OCI-LY1 (cell line): Measurements from ENCODE around the gene ETV6.

ENCODE experiments used
- H2AFZ ChIP-seq: fragments of 200-600 bp; sonication (generic), shearing (Covaris generic); 2 replicates; pipeline ENCODE4 v1.6.0; 2014; ENCODE audit warnings: antibody characterized with exemption, mild to moderate bottlenecking, low read length
- H3F3A ChIP-seq: fragments of 200-600 bp; sonication (generic), shearing (Covaris generic); 2 replicates; pipeline ENCODE4 v1.6.0; 2014; ENCODE audit warnings: mild to moderate bottlenecking, antibody characterized with exemption, low read length, moderate library complexity; ENCODE audit not compliant: insufficient read depth
- H3K27ac ChIP-seq: fragments of 200-600 bp; sonication (generic); 2 replicates; pipeline ENCODE4 v1.5.1; 2014; ENCODE audit warnings: low read length, mixed run types, mild to moderate bottlenecking, low read depth; ENCODE audit not compliant: poor library complexity, severe bottlenecking
- H3K27me3 ChIP-seq: fragments of 200-600 bp; sonication (generic); 2 replicates; pipeline ENCODE4 v1.6.0; 2014; ENCODE audit warnings: antibody characterized with exemption, mild to moderate bottlenecking, low read length, moderate library complexity; ENCODE audit not compliant: insufficient read depth
- H3K36me3 ChIP-seq: fragments of 200-600 bp; sonication (generic); 2 replicates; pipeline ENCODE4 v1.6.1; 2014; ENCODE audit warnings: mild to moderate bottlenecking, antibody characterized with exemption, low read length, moderate library complexity, mixed read lengths; ENCODE audit not compliant: insufficient read depth
- H3K4me1 ChIP-seq: fragments of 200-600 bp; sonication (generic); 2 replicates; pipeline ENCODE4 v1.5.1; 2014; ENCODE audit warnings: mild to moderate bottlenecking, low read length, moderate library complexity; ENCODE audit not compliant: insufficient read depth, severe bottlenecking
- H3K4me2 ChIP-seq: fragments of 200-600 bp; sonication (generic), shearing (Covaris generic); 2 replicates; pipeline ENCODE4 v1.6.1; 2014; ENCODE audit warnings: low read length
- H3K4me3 ChIP-seq: fragments of 200-600 bp; sonication (generic); 2 replicates; pipeline ENCODE4 v1.5.1; 2014; ENCODE audit warnings: low read length, low read depth, mild to moderate bottlenecking, mixed read lengths; ENCODE audit not compliant: poor library complexity, severe bottlenecking
- H3K79me2 ChIP-seq: fragments of 200-600 bp; shearing (Covaris generic); 2 replicates; pipeline ENCODE4 v1.6.1; 2016; ENCODE audit warnings: mixed run types, low read length, mixed read lengths; ENCODE audit not compliant: insufficient read depth
- H3K9ac ChIP-seq: fragments of 200-600 bp; sonication (generic), shearing (Covaris generic); 2 replicates; pipeline ENCODE4 v1.6.1; 2014; ENCODE audit warnings: mild to moderate bottlenecking, low read length, mixed read lengths
- H3K9me2 ChIP-seq: fragments of 200-600 bp; sonication (generic), shearing (Covaris generic); 2 replicates; pipeline ENCODE4 v1.6.1; 2014; ENCODE audit warnings: low read depth, mild to moderate bottlenecking, low read length, mixed read lengths
- H3K9me3 ChIP-seq: fragments of 200-600 bp; shearing (Covaris generic); 2 replicates; pipeline ENCODE4 v1.6.1; 2014; ENCODE audit warnings: low read length, mixed read lengths
- H4K20me1 ChIP-seq: fragments of 200-600 bp; sonication (generic), shearing (Covaris generic); 2 replicates; pipeline ENCODE4 v1.6.0; 2016; ENCODE audit warnings: mild to moderate bottlenecking, low read length; ENCODE audit not compliant: insufficient read depth
- CTCF ChIP-seq: fragments of 200-600 bp; sonication (generic), shearing (Covaris generic); IDR thresholded peaks from 2 replicates; pipeline ENCODE4 v1.5.1; 2017; ENCODE audit warnings: mild to moderate bottlenecking, antibody characterized with exemption, low read length, moderate library complexity, mixed read lengths
- EZH2 ChIP-seq: fragments of 200-600 bp; sonication (generic), shearing (Covaris generic); IDR thresholded peaks from 2 replicates; pipeline ENCODE4 v1.8.0; 2017; ENCODE audit warnings: borderline replicate concordance, mixed run types, mild to moderate bottlenecking, antibody characterized with exemption, low read length, moderate library complexity, mixed read lengths

Gene ETV6

GRCh38 chr12:11748903-11749302 is 99.4 kb downstream of the ETV6 start:
- Histone ChIP-seq H3K9me3 (no peaks in the 10 kb centered on the region), H3K36me3 (no peaks in the 10 kb centered on the region), H3K4me1 (peaks cover 100% of the 10 kb centered on the region), H3K4me3 (peak overlapping the region; percentile 21), H4K20me1 (no peaks in the 10 kb centered on the region), H3K79me2 (no peaks in the 10 kb centered on the region), H3K9ac (peak overlapping the region; percentile 78), H2AFZ (no peak overlapping the region), H3K27me3 (no peaks in the 10 kb centered on the region), H3F3A (no peaks in the 10 kb centered on the region), H3K27ac (peak overlapping the region; percentile 99), H3K9me2 (no peaks in the 10 kb centered on the region), H3K4me2 (peak overlapping the region; percentile 47)
- TF ChIP-seq CTCF (no peak), EZH2 (no peak)

- Histone ChIP-seq H3F3A (no peaks in the 10 kb centered on the region), H3K27ac (peak overlapping the region; percentile 99), H3K4me3 (peak overlapping the region; percentile 21), H3K4me2 (peak overlapping the region; percentile 47), H3K36me3 (no peaks in the 10 kb centered on the region), H3K9ac (peak overlapping the region; percentile 78), H3K4me1 (peaks cover 100% of the 10 kb centered on the region), H3K9me2 (no peaks in the 10 kb centered on the region), H3K9me3 (no peaks in the 10 kb centered on the region), H3K79me2 (no peaks in the 10 kb centered on the region), H3K27me3 (no peaks in the 10 kb centered on the region), H4K20me1 (no peaks in the 10 kb centered on the region), H2AFZ (no peak overlapping the region)
- TF ChIP-seq CTCF (no peak), EZH2 (no peak)
Measured at GRCh38 chr12:11749943-11750690, 100.6 kb downstream of the ETV6 start.

- Histone ChIP-seq H2AFZ (no peak overlapping the region), H3K9me2 (no peaks in the 10 kb centered on the region), H3K79me2 (no peaks in the 10 kb centered on the region), H3F3A (no peaks in the 10 kb centered on the region), H3K4me1 (peaks cover 100% of the 10 kb centered on the region), H3K9ac (peak overlapping the region; percentile 65), H4K20me1 (no peaks in the 10 kb centered on the region), H3K9me3 (no peaks in the 10 kb centered on the region), H3K4me2 (peak overlapping the region; percentile 47; the same call in 1 of the 2 replicates), H3K27me3 (no peaks in the 10 kb centered on the region), H3K4me3 (peak overlapping the region; percentile 20), H3K36me3 (no peaks in the 10 kb centered on the region), H3K27ac (peak overlapping the region; percentile 99)
- TF ChIP-seq EZH2: no peak
- TF ChIP-seq CTCF: no peak
Measured at GRCh38 chr12:11752403-11753149, 103.1 kb downstream of the ETV6 start.
